Caco-2 (cell line): Measurements from ENCODE around the gene SYT1. TPM values are rescaled to one million over a fixed set of nuclear protein-coding genes. Genes with fewer than 3 reads are reported as not detected.

Source experiments
- BruUV-seq: library from RNA; stranded (reverse); fragments of 400-500 nt; replicated peaks from 2 replicates; lab custom pipeline; 2021; lab: Mats Ljungman, UMichigan
- CTCF ChIA-PET: fragments of 300-600 bp; sonication (Branson Sonifier 250); formaldehyde crosslinking; loops from one replicate; lab custom pipeline; 2022; ENCODE audit warnings: antibody characterized with exemption; lab: Charles Lee
- POLR2A ChIA-PET: fragments of 300-600 bp; sonication (Branson Sonifier 250); formaldehyde crosslinking; loops from one replicate; lab custom pipeline; 2022; ENCODE audit warnings: antibody characterized with exemption; lab: Charles Lee
- DNase-seq, 2 experiments: peaks; one replicate each; pipeline versions ENCODE4 v3.0.0 to v3.0.0-alpha.2; 2020 to 2022
- H3K27me3 ChIP-seq: replicated peaks from 2 replicates; pipeline ENCODE4 v1.6.0; 2011; ENCODE audit warnings: low read length; ENCODE audit not compliant: control insufficient read depth, insufficient read depth
- H3K36me3 ChIP-seq: 2 replicates; pipeline ENCODE4 v1.5.1; 2011; ENCODE audit warnings: low read length; ENCODE audit not compliant: control insufficient read depth, insufficient read depth
- H3K4me1 ChIP-seq: fragments of 250-450 bp; sonication (Bioruptor Pico); 2 replicates; pipeline ENCODE4 v1.5.1; 2020; ENCODE audit warnings: mild to moderate bottlenecking
- H3K4me3 ChIP-seq: 2 replicates; pipeline ENCODE4 v1.5.1; 2011; ENCODE audit warnings: low read depth, mild to moderate bottlenecking, control low read depth, low read length
- H3K9me3 ChIP-seq: fragments of 250-450 bp; sonication (Bioruptor Pico); 2 replicates; pipeline ENCODE4 v1.5.1; 2020; ENCODE audit warnings: mild to moderate bottlenecking, moderate library complexity
- H3K27ac Mint-ChIP-seq: one replicate; pipeline ENCODE4 v1.8.0; 2022; ENCODE audit warnings: mixed read lengths; ENCODE audit not compliant: unreplicated experiment
- H3K27me3 Mint-ChIP-seq: one replicate; pipeline ENCODE4 v1.8.0; 2022; ENCODE audit warnings: mixed read lengths; ENCODE audit not compliant: insufficient read depth, unreplicated experiment
- H3K36me3 Mint-ChIP-seq: one replicate; pipeline ENCODE4 v1.8.0; 2022; ENCODE audit warnings: mild to moderate bottlenecking, mixed read lengths; ENCODE audit not compliant: insufficient read depth, unreplicated experiment
- H3K4me1 Mint-ChIP-seq: one replicate; pipeline ENCODE4 v1.8.0; 2022; ENCODE audit warnings: low read depth, mixed read lengths; ENCODE audit not compliant: unreplicated experiment
- H3K4me3 Mint-ChIP-seq: one replicate; pipeline ENCODE4 v1.8.0; 2022; ENCODE audit warnings: mild to moderate bottlenecking, moderate library complexity, mixed read lengths; ENCODE audit not compliant: unreplicated experiment
- H3K9me3 Mint-ChIP-seq: one replicate; pipeline ENCODE4 v1.8.0; 2022; ENCODE audit warnings: mixed read lengths; ENCODE audit not compliant: unreplicated experiment
- intact Hi-C: fragments of 100-400 bp; cut with micrococcal nuclease; formaldehyde crosslinking; loops from one replicate; pipeline ENCODE4 v1.10.0; 2022; ENCODE audit not compliant: unreplicated experiment
- total RNA-seq: library from RNA; stranded (reverse); gene quantifications from 2 replicates; pipeline ENCODE4 v1.2.3, GENCODE V29; 2022
- TF ChIP-seq, protein P1 (sequence below), 2 experiments: fragments of 200-600 bp in 1 of 2; IDR thresholded peaks; 1 replicate in 1 of 2; 2 replicates in 1 of 2; pipeline versions ENCODE4 v1.5.1 to v1.8.0; 2011 to 2022; ENCODE audit warnings: antibody characterized with exemption in 1 of 2, control low read depth in 1 of 2, inconsistent platforms in 1 of 2, low read depth in 1 of 2, low read length in 1 of 2, mild to moderate bottlenecking in 1 of 2, moderate library complexity in 1 of 2; ENCODE audit not compliant: insufficient read depth in 1 of 2, severe bottlenecking in 1 of 2, unreplicated experiment in 1 of 2

The SYT1 gene
- total RNA-seq, 1 experiment from 2014 or later, result 0.39 TPM

DNA sequence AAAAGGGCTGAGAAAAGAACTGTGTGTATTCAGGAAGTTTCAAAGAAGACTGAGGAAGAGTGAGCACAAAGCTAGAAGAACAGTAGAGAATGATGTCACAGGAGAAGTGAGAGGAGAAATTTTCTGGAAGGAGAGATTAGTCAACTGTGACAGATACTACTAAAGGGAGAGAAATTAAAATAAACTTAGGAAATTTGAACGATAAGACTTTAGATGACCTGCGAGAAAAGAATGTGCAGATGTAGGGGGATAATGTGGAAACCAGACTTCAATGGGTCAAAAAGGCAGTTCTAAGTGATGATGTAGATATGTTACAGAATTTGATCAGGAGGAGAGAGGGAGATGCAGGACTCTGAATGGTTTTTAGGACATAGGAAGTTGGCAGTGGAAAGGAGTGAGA is 287.4 kb downstream of the SYT1 start:
- ChIA-PET POLR2A (no interaction called here), CTCF (no interaction called here)
- Histone ChIP-seq H3K36me3 (no peaks in the 10 kb centered on the region), H3K27me3 (no peaks in the 10 kb centered on the region), H3K4me1 (peaks cover 5% of the 10 kb centered on the region; the same call in 1 of the 2 replicates), H3K9me3 (no peaks in the 10 kb centered on the region), H3K4me3 (no peak overlapping the region)
- Mint-ChIP-seq H3K9me3 (no peaks in the 10 kb centered on the region), H3K36me3 (no peaks in the 10 kb centered on the region), H3K27me3 (peaks cover 13% of the 10 kb centered on the region), H3K27ac (no peak overlapping the region), H3K4me1 (no peaks in the 10 kb centered on the region), H3K4me3 (no peak overlapping the region)
- TF ChIP-seq, protein P1, sequence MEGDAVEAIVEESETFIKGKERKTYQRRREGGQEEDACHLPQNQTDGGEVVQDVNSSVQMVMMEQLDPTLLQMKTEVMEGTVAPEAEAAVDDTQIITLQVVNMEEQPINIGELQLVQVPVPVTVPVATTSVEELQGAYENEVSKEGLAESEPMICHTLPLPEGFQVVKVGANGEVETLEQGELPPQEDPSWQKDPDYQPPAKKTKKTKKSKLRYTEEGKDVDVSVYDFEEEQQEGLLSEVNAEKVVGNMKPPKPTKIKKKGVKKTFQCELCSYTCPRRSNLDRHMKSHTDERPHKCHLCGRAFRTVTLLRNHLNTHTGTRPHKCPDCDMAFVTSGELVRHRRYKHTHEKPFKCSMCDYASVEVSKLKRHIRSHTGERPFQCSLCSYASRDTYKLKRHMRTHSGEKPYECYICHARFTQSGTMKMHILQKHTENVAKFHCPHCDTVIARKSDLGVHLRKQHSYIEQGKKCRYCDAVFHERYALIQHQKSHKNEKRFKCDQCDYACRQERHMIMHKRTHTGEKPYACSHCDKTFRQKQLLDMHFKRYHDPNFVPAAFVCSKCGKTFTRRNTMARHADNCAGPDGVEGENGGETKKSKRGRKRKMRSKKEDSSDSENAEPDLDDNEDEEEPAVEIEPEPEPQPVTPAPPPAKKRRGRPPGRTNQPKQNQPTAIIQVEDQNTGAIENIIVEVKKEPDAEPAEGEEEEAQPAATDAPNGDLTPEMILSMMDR (IDR thresholded peaks at IDR 0.05; ENCODE audit: insufficient read depth in 1 of 2, low read depth in 1 of 2, low read length in 1 of 2, severe bottlenecking in 1 of 2, unreplicated experiment in 1 of 2), result no peak
- BruUV-seq, result no TSS peak
- intact Hi-C loops, result no loop called here
- DNase-seq, result no peak

DNA sequence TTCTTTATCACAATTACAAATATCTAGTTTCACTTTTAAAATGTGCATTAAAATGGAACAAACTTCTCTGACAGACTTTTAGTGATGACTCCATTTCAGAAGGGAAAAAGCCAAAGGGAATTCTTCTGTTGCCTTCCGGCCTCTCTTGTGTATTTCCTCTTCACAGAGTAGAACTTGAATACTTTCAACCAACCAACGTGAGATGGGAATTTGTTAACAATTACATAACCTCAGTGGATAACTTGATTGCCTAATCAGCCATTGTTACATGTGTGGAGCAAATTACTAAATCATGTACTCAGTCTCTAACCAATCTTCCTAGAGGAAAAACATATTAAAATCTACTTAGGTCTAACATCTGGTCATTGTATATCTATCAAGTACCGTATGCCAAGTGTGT is 291.1 kb downstream of the SYT1 start:
- Mint-ChIP-seq H3K27ac (no peak overlapping the region), H3K27me3 (peaks cover 10% of the 10 kb centered on the region), H3K4me3 (no peak overlapping the region), H3K4me1 (no peaks in the 10 kb centered on the region), H3K36me3 (no peaks in the 10 kb centered on the region), H3K9me3 (no peaks in the 10 kb centered on the region)
- Histone ChIP-seq H3K4me1 (peaks cover 5% of the 10 kb centered on the region; the same call in 1 of the 2 replicates), H3K4me3 (no peak overlapping the region), H3K36me3 (no peaks in the 10 kb centered on the region), H3K9me3 (no peaks in the 10 kb centered on the region), H3K27me3 (no peaks in the 10 kb centered on the region)
- intact Hi-C loops, result loop anchor here (5.0 kb wide), 1 partner anchor 33 kb away; no protein-coding TSS in a partner anchor
- TF ChIP-seq, protein P1 (IDR thresholded peaks at IDR 0.05; ENCODE audit: insufficient read depth in 1 of 2, low read depth in 1 of 2, low read length in 1 of 2, severe bottlenecking in 1 of 2, unreplicated experiment in 1 of 2), result no peak
- ChIA-PET POLR2A (no interaction called here), CTCF (no interaction called here)
- no peak for DNase-seq
- BruUV-seq, result no TSS peak

DNA sequence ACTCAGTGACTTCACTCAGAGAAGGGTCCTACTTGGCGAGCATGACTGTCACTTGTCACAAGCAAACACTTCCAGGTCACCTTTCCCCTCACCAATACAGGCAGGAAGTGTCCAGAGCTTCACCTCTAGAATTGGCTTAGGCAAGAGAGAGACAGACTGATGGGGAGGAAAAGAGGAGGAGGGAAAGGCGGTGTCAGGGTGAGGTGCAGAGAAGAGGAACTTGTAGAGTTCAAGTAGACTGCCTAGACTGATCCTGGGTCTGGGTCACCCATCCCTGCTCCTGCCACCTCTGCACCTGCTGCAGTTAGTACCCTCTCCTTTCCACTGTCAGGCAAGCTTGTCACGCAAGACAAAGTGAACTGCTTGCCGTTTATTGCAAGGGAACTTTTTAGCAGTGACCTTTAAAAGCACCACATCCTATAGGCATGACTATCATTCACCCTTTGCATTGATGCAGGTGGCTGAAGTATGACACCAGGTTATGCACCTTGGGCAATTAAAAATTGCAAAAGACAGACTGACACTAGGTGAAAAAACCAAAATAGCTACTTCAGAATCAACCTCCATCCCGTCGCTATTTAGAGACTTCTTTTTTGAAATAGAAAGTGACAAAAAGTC is 292.4 kb downstream of the SYT1 start:
- no peak overlapping the region for H3K4me3 Mint-ChIP-seq
- H3K9me3 Mint-ChIP-seq, result no peaks in the 10 kb centered on the region
- intact Hi-C loops, result loop anchor here (5.0 kb wide), 1 partner anchor 35 kb away; no protein-coding TSS in a partner anchor
- no peaks in the 10 kb centered on the region for H3K27me3 ChIP-seq
- no peaks in the 10 kb centered on the region for H3K4me1 Mint-ChIP-seq
- ChIA-PET CTCF (no interaction called here), POLR2A (no interaction called here)
- no peaks in the 10 kb centered on the region for H3K9me3 ChIP-seq
- no peak overlapping the region for H3K27ac Mint-ChIP-seq
- H3K36me3 Mint-ChIP-seq, result no peaks in the 10 kb centered on the region
- no peak overlapping the region for H3K4me3 ChIP-seq
- no TSS peak for BruUV-seq
- no peak for DNase-seq
- H3K36me3 ChIP-seq, result no peaks in the 10 kb centered on the region
- TF ChIP-seq, protein P1 (IDR thresholded peaks at IDR 0.05; ENCODE audit: insufficient read depth in 1 of 2, low read depth in 1 of 2, low read length in 1 of 2, severe bottlenecking in 1 of 2, unreplicated experiment in 1 of 2), result no peak
- peaks cover 3% of the 10 kb centered on the region for H3K27me3 Mint-ChIP-seq
- peaks cover 5% of the 10 kb centered on the region; the same call in 1 of the 2 replicates for H3K4me1 ChIP-seq
